Activated naive CD4-positive, alpha-beta T cell (primary cell): Measurements from ENCODE around the gene AQP10.
A peak's percentile ranks its signal among the peaks of the same experiment; 100 is the strongest.
"Not testable (repeated sequence)": the region's sequence is repeated elsewhere in the genome, so short reads cannot be mapped to it uniquely, and the experiment has no call there.

Experiments used
- DNase-seq, 4 experiments: peaks; one replicate each; lab custom pipeline; 2025; lab: John Stamatoyannopoulos, UW

The AQP10 gene

DNA sequence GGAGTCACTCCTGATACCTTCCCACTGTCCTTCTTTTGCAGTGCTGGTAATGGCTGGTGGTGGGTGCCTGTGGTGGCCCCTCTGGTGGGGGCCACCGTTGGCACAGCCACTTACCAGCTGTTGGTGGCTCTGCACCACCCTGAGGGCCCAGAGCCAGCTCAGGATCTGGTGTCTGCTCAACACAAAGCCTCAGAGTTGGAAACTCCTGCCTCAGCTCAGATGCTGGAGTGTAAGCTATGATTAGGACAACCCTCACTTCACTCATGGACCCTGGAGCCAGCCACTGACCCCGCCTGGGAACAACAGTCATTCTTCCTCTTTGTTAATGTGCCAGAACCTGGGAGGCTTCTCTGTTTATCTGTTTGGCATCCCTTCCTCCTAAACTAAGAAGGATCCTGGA, 3.3 kb downstream of the AQP10 start:
- no peak for DNase-seq

DNA sequence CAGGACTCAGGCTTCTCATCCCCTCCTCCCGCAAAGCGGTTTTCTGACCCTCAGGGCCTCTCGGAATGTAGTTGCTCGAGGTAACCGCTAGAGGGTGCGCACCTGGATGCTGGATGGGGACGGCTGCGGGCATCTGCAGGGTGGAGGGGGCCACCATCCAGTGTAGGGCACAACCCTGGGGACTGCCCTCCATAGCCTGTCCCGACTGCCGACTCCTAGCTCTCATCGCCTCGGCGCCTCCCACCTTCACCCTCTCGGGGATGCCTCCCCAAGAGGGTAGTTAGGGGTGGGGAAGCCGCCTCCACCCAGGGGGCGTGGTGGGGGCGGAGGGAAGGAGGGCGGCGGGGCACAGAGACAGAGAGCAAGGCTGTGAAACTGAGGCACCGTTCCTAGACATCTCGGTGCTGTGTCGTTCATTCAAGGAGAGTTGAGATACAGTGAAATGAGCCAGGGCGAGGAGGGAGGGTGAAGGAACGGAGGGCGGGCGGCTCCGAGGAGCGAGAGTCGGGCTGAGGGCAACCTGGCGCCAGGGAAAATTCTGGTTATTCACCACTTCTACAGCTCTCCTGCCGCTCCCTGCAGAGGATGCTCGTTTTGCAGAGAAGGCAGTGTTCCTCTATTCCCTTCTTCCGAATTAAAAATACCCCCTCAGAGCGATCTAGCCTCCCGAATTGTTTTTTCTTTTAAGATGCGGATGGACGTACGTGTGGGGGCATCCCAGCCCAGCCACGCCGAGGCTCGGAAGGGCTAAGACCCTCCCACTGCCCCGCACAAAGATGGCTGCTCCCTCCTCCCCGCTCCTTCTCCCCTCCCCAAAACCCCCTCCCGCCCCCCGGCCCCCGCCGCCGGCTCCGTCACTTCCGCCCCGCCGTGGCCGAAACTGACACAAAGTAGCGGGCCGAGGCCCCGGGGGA, 4.0 kb downstream of the AQP10 start, which contains the start of gene ATP8B2:
ATP8B2 (plus strand) TSS at position 857 of the 914 bp plus-strand sequence. CDS start 2,617 bp downstream, outside the sequence.
- peak; percentile 48 to 69 (median 62) for DNase-seq

- no peak for DNase-seq
Observed at GRCh38 chr1:154325583-154326545, 5.0 kb downstream of the AQP10 start.

- DNase-seq: no peak
Observed at GRCh38 chr1:154326546-154327465, 5.9 kb downstream of the AQP10 start.

GRCh38 chr1:154327466-154328317, 6.8 kb downstream of the AQP10 start:
- DNase-seq: no peak

GRCh38 chr1:154328318-154329151, 7.6 kb downstream of the AQP10 start:
- peak; percentile 56 to 83 (median 66) for DNase-seq

DNA sequence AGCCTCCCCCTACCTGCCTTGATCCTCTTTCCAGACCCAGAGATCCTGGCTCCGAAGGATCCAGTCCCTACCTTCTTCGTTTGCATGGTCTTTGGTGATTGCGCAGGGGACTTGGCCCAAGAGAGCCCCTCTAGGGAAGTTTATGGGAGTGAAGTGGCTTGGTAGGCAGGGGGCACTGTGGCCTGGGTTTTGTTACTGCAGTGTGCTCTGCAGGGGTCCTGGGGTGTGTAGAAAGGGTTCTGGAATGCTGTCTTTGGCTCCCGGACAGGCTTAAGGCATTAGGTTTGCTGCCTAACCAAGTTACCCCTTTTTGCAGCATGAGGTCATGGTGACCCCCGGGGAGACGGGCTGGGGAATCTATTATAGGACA, 8.2 kb downstream of the AQP10 start:
- DNase-seq: no peak

- DNase-seq: no peak
Observed at GRCh38 chr1:154329551-154330131, 8.7 kb downstream of the AQP10 start.

- DNase-seq: no peak
Observed at GRCh38 chr1:154330669-154331068, 9.8 kb downstream of the AQP10 start.

GRCh38 chr1:154334079-154335024, 13.5 kb downstream of the AQP10 start:
- no peak for DNase-seq

DNA sequence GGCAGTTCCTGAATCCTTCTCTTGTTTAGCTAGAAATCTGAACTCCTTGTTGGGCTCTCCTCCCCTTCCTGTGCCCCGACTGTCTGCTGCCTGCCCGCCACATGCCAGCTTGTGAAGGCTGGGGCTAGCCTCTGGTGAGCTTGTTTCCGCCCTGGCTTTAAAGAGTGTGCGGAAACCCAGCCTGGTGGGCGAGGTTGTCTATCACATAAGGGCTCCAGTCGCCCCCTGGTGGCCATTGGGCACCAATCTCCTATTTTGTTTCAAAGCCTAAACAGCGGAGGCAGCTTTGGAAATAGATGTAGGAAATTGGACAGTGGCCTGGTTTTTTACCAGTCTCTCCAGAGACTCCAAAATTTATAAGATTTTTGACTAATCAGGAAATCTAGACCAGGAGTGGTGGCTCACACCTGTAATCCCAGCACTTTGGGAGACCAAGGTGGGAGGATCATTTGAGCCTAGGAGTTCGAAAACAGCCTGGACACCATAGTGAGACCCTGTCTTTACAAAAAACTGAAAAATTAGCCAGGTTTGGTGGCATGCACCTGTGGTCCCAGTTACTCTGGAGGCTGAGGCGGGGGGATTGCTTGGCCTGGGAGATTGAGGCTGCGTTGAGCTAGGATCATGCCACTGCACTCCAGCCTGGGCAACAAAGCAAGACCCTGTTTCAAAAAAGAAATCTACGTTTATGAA, 14.3 kb downstream of the AQP10 start:
- peak; percentile 56 to 88 (median 86) for DNase-seq

GRCh38 chr1:154337253-154337894, 16.5 kb downstream of the AQP10 start:
- no peak for DNase-seq

- no peak for DNase-seq
Observed at GRCh38 chr1:154338875-154339274, 18.0 kb downstream of the AQP10 start.

DNA sequence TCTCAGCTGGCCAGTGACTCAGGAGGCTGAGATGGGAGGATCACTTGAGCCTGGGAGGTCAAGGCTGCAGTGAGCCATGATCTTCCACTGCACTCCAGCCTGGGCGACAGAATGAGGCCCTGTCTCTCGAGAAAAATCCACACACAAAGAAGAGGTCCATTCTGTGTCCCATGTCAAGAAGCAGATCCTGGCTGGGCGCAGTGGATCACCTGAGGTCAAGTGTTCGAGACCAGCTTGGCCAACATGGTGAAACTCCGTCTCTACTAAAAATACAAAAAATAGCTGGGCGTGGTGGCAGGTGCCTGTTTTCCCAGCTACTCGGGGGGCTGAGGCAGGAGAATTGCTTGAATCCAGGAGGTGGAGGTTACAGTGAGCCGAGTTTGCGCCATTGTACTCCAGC, 20.5 kb downstream of the AQP10 start:
- not testable (repeated sequence) for DNase-seq

DNA sequence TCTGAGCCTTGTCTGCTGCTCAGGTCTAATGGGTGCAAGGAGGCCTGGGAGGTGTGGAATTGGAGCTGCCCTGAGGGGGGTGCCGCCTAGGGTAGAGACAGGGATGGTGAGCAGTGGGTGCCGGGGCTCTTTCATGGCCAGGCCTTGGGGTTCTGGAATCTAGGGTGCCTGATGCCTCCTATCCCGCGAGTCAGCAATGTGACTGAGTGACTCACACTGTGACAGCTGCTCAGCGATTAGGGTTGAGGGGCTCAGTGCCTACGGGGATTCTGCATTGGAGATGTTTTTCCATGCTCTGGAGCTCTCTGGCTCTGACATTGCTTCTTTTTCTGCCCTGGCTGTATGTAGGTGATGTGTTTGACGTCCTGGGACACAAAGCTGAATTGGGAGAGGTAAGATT, 21.2 kb downstream of the AQP10 start:
- DNase-seq: no peak

- peak in 3 of 4 experiments; percentile 22 to 65 (median 49) for DNase-seq
Observed at GRCh38 chr1:154342836-154343472, 22.1 kb downstream of the AQP10 start.
